Memory B cell (primary cell): Measurements from ENCODE around the gene SERTAD2.

Experiments
- ATAC-seq: fragments of 150-1000 bp; cut with Tn5 transposase; 2 replicates; pipeline ENCODE4 v1.10.0; 2021; ENCODE audit warnings: low read depth, mild to moderate bottlenecking, moderate library complexity
- DNase-seq, 2 donors: peaks; one replicate each; pipeline ENCODE4 v3.0.0; 2022; ENCODE audit warnings: low spot score in 2 of 2
- H3K27ac Mint-ChIP-seq: one replicate; pipeline ENCODE4 v1.8.0; 2022; ENCODE audit warnings: mild to moderate bottlenecking, moderate library complexity, mixed read lengths
- H3K27me3 Mint-ChIP-seq: one replicate; pipeline ENCODE4 v1.8.0; 2022; ENCODE audit warnings: mixed read lengths
- H3K36me3 Mint-ChIP-seq: one replicate; pipeline ENCODE4 v1.8.0; 2022; ENCODE audit warnings: mild to moderate bottlenecking, mixed read lengths
- H3K4me1 Mint-ChIP-seq: one replicate; pipeline ENCODE4 v1.8.0; 2022; ENCODE audit warnings: mixed read lengths
- H3K4me3 Mint-ChIP-seq: one replicate; pipeline ENCODE4 v1.8.0; 2022; ENCODE audit warnings: mild to moderate bottlenecking, moderate library complexity, mixed read lengths
- H3K9me3 Mint-ChIP-seq: one replicate; pipeline ENCODE4 v1.8.0; 2022; ENCODE audit warnings: mixed read lengths

SERTAD2 gene

DNA sequence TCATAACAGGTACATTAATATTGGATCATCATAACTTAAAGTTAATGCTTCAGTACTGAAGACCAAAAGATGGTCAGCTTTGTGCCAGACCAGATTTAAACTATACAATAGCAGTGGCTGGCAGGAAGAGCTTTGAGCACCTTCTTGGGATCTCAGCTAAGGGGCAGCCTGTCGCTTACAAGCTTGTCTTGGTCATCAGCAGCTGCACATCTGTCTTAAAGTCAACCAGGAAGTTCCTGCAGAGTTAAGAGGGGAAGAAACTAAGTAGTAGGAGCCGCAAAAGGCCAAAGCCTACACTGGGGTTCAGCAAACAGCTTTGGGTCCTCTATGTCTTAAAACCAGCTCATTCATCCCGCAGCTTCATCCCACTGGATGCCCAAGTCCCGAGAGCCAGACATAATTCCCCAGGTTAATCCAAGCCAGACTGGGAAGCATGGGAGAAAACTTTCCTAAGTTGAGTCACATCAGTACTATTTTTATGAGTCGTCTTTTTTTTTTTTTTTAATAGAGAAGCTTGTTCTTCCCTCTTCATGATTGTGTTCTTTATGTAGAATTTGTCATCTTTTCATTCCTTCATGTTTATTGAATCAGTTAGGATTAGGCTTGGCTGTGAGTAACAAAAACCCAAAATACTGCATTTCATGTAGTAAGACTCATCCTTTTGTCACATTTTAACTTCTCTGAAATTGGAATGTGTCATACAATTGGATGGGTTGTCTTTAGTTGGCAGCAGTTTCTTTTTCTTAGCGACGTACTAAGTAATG lies 59.3 kb downstream of the SERTAD2 start:
- H3K4me1 Mint-ChIP-seq: peaks cover 2% of the 10 kb centered on the region
- no peaks in the 10 kb centered on the region for H3K9me3 Mint-ChIP-seq
- no peak overlapping the region for H3K4me3 Mint-ChIP-seq
- no peak for ATAC-seq
- DNase-seq: no peak
- no peak overlapping the region for H3K27ac Mint-ChIP-seq
- no peaks in the 10 kb centered on the region for H3K27me3 Mint-ChIP-seq
- H3K36me3 Mint-ChIP-seq: peaks cover 14% of the 10 kb centered on the region

DNA sequence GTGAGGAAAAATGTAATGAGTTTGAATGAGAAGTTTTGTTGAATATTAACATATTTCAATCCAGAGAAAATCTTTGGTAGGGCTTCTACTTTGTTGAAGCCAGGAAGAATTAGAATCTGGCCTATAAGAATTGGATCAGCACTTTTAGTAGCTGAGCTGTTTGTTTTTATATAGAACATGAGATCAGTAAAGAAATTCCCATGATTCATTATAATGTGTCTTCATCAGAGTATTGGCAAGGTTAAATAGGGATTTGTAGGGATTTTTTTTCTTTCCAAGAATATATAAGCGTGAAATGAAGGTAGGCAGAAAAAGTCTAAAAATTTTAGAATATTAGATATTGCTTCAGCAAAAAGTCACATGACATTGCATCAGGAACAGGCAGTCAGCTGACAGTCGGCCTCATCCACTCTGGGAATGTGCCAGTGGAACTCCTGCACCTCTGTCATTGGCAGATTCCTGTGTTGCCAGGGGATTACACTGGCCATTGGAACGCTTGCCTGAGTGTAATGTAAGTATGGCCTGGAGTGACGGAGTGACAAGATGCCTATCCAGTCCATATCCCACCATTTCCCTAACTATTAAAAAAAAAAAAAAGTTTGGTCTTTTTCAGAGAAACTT lies 60.6 kb downstream of the SERTAD2 start:
- peaks cover 2% of the 10 kb centered on the region for H3K4me1 Mint-ChIP-seq
- H3K27ac Mint-ChIP-seq: no peak overlapping the region
- no peak overlapping the region for H3K4me3 Mint-ChIP-seq
- no peaks in the 10 kb centered on the region for H3K27me3 Mint-ChIP-seq
- ATAC-seq: no peak
- peaks cover 17% of the 10 kb centered on the region for H3K36me3 Mint-ChIP-seq
- no peaks in the 10 kb centered on the region for H3K9me3 Mint-ChIP-seq
- no peak for DNase-seq

DNA sequence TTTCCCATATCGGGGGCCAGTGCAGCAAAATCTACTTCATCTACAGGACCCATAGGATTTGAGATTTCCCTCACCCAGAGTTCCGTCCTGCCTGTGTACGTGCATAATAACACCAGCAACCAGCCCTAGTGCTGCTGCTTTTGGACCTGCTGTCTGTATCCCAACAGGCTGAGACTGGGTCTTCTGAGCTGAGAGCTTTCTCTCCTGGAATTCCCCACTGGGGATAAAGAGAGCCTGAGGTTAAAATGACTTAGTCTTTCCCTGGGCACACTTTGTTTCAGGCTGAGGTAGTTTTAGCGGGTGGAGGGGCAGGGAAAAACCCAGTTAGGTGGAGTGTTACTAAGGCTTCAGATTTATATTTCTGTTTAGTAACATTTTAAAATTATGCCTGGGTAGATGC lies 62.5 kb downstream of the SERTAD2 start:
- Mint-ChIP-seq H3K27me3 (no peaks in the 10 kb centered on the region), H3K4me3 (no peak overlapping the region), H3K9me3 (no peaks in the 10 kb centered on the region), H3K4me1 (peaks cover 5% of the 10 kb centered on the region), H3K27ac (no peak overlapping the region), H3K36me3 (peaks cover 25% of the 10 kb centered on the region)
- no peak for DNase-seq
- ATAC-seq: no peak

DNA sequence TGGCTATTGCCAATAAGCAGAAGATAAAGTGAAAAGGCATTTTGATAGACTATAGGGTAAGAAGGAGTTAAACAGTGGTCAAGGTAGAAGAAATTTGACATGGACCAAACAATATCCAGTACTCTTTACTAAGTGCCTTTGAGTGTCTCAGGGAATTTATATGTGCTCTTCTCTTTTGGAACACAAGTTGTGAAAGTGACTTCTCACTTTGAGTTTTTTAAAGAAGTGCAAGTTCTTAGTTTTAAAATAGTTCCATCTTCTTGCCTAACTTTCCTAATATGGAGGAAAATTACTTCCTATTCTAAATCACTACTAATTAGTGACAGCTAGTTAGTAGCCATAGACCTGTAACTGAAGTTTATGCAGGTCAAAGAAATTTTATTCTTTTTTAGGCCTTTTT lies 66.2 kb downstream of the SERTAD2 start:
- peaks cover 25% of the 10 kb centered on the region for H3K36me3 Mint-ChIP-seq
- ATAC-seq: no peak
- H3K4me1 Mint-ChIP-seq: peaks cover 5% of the 10 kb centered on the region
- no peak overlapping the region for H3K4me3 Mint-ChIP-seq
- H3K9me3 Mint-ChIP-seq: no peaks in the 10 kb centered on the region
- no peak overlapping the region for H3K27ac Mint-ChIP-seq
- no peak for DNase-seq
- no peaks in the 10 kb centered on the region for H3K27me3 Mint-ChIP-seq

DNA sequence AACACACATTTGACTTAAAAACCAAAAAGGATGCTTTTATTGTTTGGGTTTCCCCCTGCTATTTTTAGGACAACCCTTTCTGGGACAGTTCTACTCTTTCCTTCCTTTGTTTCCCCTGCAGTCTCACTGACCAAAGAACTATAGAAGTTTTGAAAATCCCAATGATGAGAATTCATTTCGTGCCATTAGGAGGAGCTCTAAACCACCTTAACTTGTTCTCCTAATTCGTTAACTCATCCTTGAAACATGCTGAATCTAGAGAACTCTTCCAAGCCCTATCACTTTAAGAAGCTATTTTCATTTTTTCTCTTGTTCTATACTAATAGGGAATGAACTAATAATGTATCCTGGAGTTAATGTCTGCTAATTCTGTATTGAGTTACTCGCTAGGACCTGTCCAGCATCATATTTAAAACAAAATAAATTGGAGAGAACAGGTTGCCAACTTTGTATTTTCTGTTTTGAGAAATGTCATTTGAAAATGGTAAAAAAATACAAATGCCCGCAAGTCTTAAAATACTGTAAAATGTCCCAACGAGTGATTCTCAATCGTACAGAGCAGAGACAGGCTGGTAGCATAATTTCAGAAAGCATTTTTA lies 66.7 kb downstream of the SERTAD2 start:
- ATAC-seq (peak; percentile 70), DNase-seq (peak in 1 of 2 donors; percentile 48)
- peak overlapping the region; percentile 67 for H3K27ac Mint-ChIP-seq

DNA sequence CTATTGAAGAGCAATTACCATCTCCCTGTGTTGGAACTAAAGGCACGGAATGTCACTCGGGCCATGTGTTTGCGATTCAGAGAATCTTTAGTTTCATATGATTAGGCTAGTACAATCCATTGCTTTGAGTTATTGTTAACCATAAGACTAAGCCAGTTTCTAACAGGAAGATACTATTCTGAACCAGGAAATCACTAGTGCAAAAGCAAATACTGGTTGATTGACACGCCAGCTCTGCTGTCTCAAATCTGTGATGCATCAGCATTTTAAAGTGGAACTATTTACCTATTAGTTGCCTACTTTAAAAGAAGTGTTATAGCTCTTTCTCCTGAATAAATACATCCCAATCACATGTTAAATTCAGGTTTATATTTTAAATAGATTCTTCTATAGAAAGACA lies 67.7 kb downstream of the SERTAD2 start:
- ATAC-seq (no peak), DNase-seq (no peak)
- Mint-ChIP-seq H3K4me3 (no peak overlapping the region), H3K27me3 (no peaks in the 10 kb centered on the region), H3K27ac (no peak overlapping the region), H3K4me1 (peaks cover 6% of the 10 kb centered on the region), H3K36me3 (peaks cover 18% of the 10 kb centered on the region), H3K9me3 (no peaks in the 10 kb centered on the region)

More for the DNA sequence above, 66.7 kb downstream of the SERTAD2 start:
- Mint-ChIP-seq H3K9me3 (no peaks in the 10 kb centered on the region), H3K27me3 (no peaks in the 10 kb centered on the region), H3K4me1 (peaks cover 5% of the 10 kb centered on the region), H3K36me3 (peaks cover 23% of the 10 kb centered on the region), H3K4me3 (no peak overlapping the region)

DNA sequence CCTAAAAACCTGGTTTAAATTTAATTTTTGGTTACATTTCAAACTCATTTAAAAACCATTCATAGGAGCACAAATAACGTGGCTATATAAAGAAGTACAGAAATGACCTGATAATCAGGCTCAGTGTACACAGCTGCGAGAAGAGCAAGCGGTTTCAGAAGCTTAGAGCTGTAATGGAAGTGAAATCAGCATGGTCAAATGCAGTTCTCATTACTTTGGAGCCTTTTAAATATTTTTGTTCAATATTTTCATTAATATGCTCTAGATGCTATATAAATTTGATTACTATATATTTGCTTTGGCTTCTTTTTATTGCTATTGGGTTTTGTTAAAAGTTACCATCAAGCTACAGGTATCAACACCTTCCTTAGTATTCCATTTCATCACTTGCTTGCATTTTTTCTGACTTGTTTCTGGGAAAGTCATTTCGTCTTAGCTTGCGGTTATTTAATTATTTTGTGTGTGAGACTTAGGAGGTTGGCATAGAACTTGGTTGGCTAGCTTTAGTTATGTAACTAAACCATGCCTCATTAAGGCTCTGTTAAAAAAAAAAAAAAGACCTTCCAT lies 70.9 kb downstream of the SERTAD2 start:
- Mint-ChIP-seq H3K9me3 (no peaks in the 10 kb centered on the region), H3K27ac (peak overlapping the region; percentile 73), H3K4me1 (peaks cover 7% of the 10 kb centered on the region), H3K36me3 (peaks cover 12% of the 10 kb centered on the region), H3K4me3 (no peak overlapping the region), H3K27me3 (no peaks in the 10 kb centered on the region)
- DNase-seq: no peak
- no peak for ATAC-seq

DNA sequence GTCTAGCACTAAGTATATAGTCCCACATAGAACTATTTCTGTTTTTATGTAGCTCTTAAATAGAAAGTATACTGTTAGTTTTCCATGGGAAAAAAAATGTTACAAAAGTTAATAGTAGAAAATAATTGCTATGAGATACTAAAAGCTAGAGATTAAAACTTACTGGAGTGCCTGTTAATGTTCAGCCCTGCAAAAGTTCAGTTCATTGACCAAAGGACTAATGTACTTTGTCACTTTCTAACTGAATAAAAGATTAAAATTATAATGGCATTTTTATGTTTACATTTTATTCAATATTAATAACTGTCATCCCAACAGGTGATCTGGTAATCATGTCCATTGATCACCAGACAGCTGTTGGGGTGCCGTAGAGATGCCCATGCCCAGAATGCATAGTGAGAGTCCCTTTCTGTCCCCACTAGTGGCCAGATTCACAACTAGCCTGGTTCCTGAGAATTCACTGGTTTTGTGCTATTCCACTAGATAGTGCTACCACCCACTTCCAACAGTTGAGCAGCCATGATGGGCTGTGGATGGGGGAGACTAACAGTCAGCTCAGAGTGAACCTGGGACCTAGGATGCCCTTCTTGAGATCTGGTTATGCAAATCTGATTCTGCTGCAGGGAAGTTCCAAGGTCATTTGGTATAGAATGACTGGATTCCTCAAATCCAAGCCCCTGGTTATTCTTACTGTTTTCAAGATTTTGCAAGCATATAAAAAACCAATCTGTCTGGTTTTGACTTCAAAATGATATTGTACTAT lies 71.8 kb downstream of the SERTAD2 start:
- peak; percentile 42 for ATAC-seq
- H3K27ac Mint-ChIP-seq: peak overlapping the region; percentile 73

More for the DNA sequence above, 71.8 kb downstream of the SERTAD2 start:
- H3K4me1 Mint-ChIP-seq: peaks cover 7% of the 10 kb centered on the region
- no peaks in the 10 kb centered on the region for H3K9me3 Mint-ChIP-seq
- DNase-seq: no peak
- no peak overlapping the region for H3K4me3 Mint-ChIP-seq
- H3K36me3 Mint-ChIP-seq: peaks cover 18% of the 10 kb centered on the region
- H3K27me3 Mint-ChIP-seq: no peaks in the 10 kb centered on the region
